Measurements from ENCODE around the gene EIF5B. TPM values are rescaled to one million over a fixed set of nuclear protein-coding genes. Genes with fewer than 3 reads are reported as not detected.

The EIF5B gene
- total RNA-seq, 1 donor from 2014 or later: 65.6 TPM

- no peak overlapping the region for H3K4me2 ChIP-seq (ENCODE audit: low read length)
- no peak for FAIRE-seq
- no peaks in the 10 kb centered on the region for H3K27me3 Mint-ChIP-seq (ENCODE audit: low read depth, unreplicated experiment)
Measured at GRCh38 chr2:99403084-99403483, 65.9 kb downstream of the EIF5B start.

DNA sequence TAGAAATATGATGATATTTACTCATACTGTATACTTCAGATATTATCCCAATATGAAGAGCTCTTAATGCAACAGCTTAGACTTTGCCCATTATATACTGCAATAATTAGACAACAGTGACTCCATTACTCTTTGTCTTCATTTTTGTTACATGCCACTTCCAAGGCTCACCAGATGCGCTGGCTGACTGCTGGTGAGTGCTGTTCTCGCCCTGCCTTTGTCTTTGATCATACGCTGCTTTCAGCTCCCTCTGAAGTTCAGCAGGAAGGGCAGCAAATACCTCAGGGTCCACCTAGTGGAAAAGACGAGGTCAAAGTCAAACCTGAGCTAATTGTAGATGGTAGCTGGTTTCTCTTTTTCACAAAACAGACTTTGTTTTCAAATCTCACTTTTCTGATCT, 66.3 kb downstream of the EIF5B start:
- H3K36me3 ChIP-seq (ENCODE audit: insufficient read depth, low read length): peaks cover 68% of the 10 kb centered on the region
- FAIRE-seq: peak; percentile 17

More at GRCh38 chr2:99403084-99403483, 65.9 kb downstream of the EIF5B start:
- H3K4me1 Mint-ChIP-seq (ENCODE audit: low read depth, unreplicated experiment): peaks cover 15% of the 10 kb centered on the region
- TF ChIP-seq, protein P1, sequence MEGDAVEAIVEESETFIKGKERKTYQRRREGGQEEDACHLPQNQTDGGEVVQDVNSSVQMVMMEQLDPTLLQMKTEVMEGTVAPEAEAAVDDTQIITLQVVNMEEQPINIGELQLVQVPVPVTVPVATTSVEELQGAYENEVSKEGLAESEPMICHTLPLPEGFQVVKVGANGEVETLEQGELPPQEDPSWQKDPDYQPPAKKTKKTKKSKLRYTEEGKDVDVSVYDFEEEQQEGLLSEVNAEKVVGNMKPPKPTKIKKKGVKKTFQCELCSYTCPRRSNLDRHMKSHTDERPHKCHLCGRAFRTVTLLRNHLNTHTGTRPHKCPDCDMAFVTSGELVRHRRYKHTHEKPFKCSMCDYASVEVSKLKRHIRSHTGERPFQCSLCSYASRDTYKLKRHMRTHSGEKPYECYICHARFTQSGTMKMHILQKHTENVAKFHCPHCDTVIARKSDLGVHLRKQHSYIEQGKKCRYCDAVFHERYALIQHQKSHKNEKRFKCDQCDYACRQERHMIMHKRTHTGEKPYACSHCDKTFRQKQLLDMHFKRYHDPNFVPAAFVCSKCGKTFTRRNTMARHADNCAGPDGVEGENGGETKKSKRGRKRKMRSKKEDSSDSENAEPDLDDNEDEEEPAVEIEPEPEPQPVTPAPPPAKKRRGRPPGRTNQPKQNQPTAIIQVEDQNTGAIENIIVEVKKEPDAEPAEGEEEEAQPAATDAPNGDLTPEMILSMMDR (IDR thresholded peaks at IDR 0.05; ENCODE audit: insufficient read depth, low read depth, low read length): no peak
- TF ChIP-seq EZH2 (IDR thresholded peaks at IDR 0.05; ENCODE audit: insufficient read depth, low read length): no peak
- DNase-seq (ENCODE audit: low read depth): no peak
- Histone ChIP-seq H3K9ac (ENCODE audit: low read length) (no peak overlapping the region), H3K27ac (ENCODE audit: low read depth, low read length) (no peak overlapping the region), H3K27me3 (ENCODE audit: insufficient read depth, low read length) (no peaks in the 10 kb centered on the region), H3K36me3 (ENCODE audit: insufficient read depth, low read length) (peaks cover 72% of the 10 kb centered on the region), H4K20me1 (ENCODE audit: insufficient read depth, low read length) (no peaks in the 10 kb centered on the region), H3K4me3 (ENCODE audit: insufficient read depth, low read depth, low read length) (no peak overlapping the region), H3K79me2 (ENCODE audit: insufficient read depth, low read length) (no peaks in the 10 kb centered on the region), H3K9me3 (ENCODE audit: insufficient read depth, low read depth, low read length) (no peaks in the 10 kb centered on the region), H2AFZ (ENCODE audit: low read depth, low read length) (no peak overlapping the region), H3K4me1 (ENCODE audit: insufficient read depth, low read length) (no peaks in the 10 kb centered on the region)
- H3K4me3 Mint-ChIP-seq (ENCODE audit: unreplicated experiment): no peak overlapping the region
- H3K36me3 Mint-ChIP-seq (ENCODE audit: low read depth, unreplicated experiment): peaks cover 12% of the 10 kb centered on the region
- H3K9me3 Mint-ChIP-seq (ENCODE audit: unreplicated experiment): no peaks in the 10 kb centered on the region
- no peak overlapping the region for H3K27ac Mint-ChIP-seq (ENCODE audit: unreplicated experiment)

GRCh38 chr2:99404039-99404796, 67.0 kb downstream of the EIF5B start:
- H3K27ac Mint-ChIP-seq (ENCODE audit: unreplicated experiment): peak overlapping the region; percentile 8
- no peak for DNase-seq (ENCODE audit: low read depth)
- H2AFZ ChIP-seq (ENCODE audit: low read depth, low read length): no peak overlapping the region
- H3K36me3 ChIP-seq (ENCODE audit: insufficient read depth, low read length): peaks cover 62% of the 10 kb centered on the region
- no peak overlapping the region for H3K9ac ChIP-seq (ENCODE audit: low read length)
- no peaks in the 10 kb centered on the region for H3K9me3 ChIP-seq (ENCODE audit: insufficient read depth, low read depth, low read length)
- no peak overlapping the region for H3K4me3 Mint-ChIP-seq (ENCODE audit: unreplicated experiment)
- peaks cover 11% of the 10 kb centered on the region for H3K36me3 Mint-ChIP-seq (ENCODE audit: low read depth, unreplicated experiment)
- no peaks in the 10 kb centered on the region for H4K20me1 ChIP-seq (ENCODE audit: insufficient read depth, low read length)
- no peaks in the 10 kb centered on the region for H3K4me1 ChIP-seq (ENCODE audit: insufficient read depth, low read length)
- TF ChIP-seq EZH2 (IDR thresholded peaks at IDR 0.05; ENCODE audit: insufficient read depth, low read length): no peak
- TF ChIP-seq, protein P1 (IDR thresholded peaks at IDR 0.05; ENCODE audit: insufficient read depth, low read depth, low read length): no peak
- no peaks in the 10 kb centered on the region for H3K9me3 Mint-ChIP-seq (ENCODE audit: unreplicated experiment)
- no peaks in the 10 kb centered on the region for H3K79me2 ChIP-seq (ENCODE audit: insufficient read depth, low read length)
- no peak overlapping the region for H3K4me3 ChIP-seq (ENCODE audit: insufficient read depth, low read depth, low read length)
- H3K4me1 Mint-ChIP-seq (ENCODE audit: low read depth, unreplicated experiment): peaks cover 15% of the 10 kb centered on the region
- H3K27ac ChIP-seq (ENCODE audit: low read depth, low read length): no peak overlapping the region
- no peak overlapping the region for H3K4me2 ChIP-seq (ENCODE audit: low read length)
- no peak for FAIRE-seq
- H3K27me3 ChIP-seq (ENCODE audit: insufficient read depth, low read length): no peaks in the 10 kb centered on the region
- H3K27me3 Mint-ChIP-seq (ENCODE audit: low read depth, unreplicated experiment): no peaks in the 10 kb centered on the region

More for the DNA sequence above, 66.3 kb downstream of the EIF5B start:
- DNase-seq (ENCODE audit: low read depth): no peak
- H3K9me3 ChIP-seq (ENCODE audit: insufficient read depth, low read depth, low read length): no peaks in the 10 kb centered on the region
- no peak overlapping the region for H3K4me2 ChIP-seq (ENCODE audit: low read length)
- H3K4me3 Mint-ChIP-seq (ENCODE audit: unreplicated experiment): no peak overlapping the region
- no peaks in the 10 kb centered on the region for H3K27me3 ChIP-seq (ENCODE audit: insufficient read depth, low read length)
- no peaks in the 10 kb centered on the region for H3K27me3 Mint-ChIP-seq (ENCODE audit: low read depth, unreplicated experiment)
- peaks cover 12% of the 10 kb centered on the region for H3K36me3 Mint-ChIP-seq (ENCODE audit: low read depth, unreplicated experiment)
- no peak overlapping the region for H3K9ac ChIP-seq (ENCODE audit: low read length)
- H3K4me1 ChIP-seq (ENCODE audit: insufficient read depth, low read length): no peaks in the 10 kb centered on the region
- no peak overlapping the region for H3K27ac ChIP-seq (ENCODE audit: low read depth, low read length)
- no peak overlapping the region for H2AFZ ChIP-seq (ENCODE audit: low read depth, low read length)
- no peaks in the 10 kb centered on the region for H4K20me1 ChIP-seq (ENCODE audit: insufficient read depth, low read length)
- no peaks in the 10 kb centered on the region for H3K79me2 ChIP-seq (ENCODE audit: insufficient read depth, low read length)
- no peaks in the 10 kb centered on the region for H3K9me3 Mint-ChIP-seq (ENCODE audit: unreplicated experiment)
- no peak overlapping the region for H3K4me3 ChIP-seq (ENCODE audit: insufficient read depth, low read depth, low read length)
- peak overlapping the region; percentile 8 for H3K27ac Mint-ChIP-seq (ENCODE audit: unreplicated experiment)
- peaks cover 15% of the 10 kb centered on the region for H3K4me1 Mint-ChIP-seq (ENCODE audit: low read depth, unreplicated experiment)
- TF ChIP-seq EZH2 (IDR thresholded peaks at IDR 0.05; ENCODE audit: insufficient read depth, low read length): no peak

Data from astrocyte (in vitro differentiated cells and primary cell).